Inferior parietal cortex (tissue), 1 donor: Measurements from ENCODE around the gene PHF21B.
"Not testable (repeated sequence)": the region's sequence is repeated elsewhere in the genome, so short reads cannot be mapped to it uniquely, and the experiment has no call there.

ENCODE experiments used
- DNase-seq: peaks from one replicate; pipeline ENCODE4 v3.0.0-alpha.2; 2016; ENCODE audit errors: extremely low spot score

PHF21B gene

DNA sequence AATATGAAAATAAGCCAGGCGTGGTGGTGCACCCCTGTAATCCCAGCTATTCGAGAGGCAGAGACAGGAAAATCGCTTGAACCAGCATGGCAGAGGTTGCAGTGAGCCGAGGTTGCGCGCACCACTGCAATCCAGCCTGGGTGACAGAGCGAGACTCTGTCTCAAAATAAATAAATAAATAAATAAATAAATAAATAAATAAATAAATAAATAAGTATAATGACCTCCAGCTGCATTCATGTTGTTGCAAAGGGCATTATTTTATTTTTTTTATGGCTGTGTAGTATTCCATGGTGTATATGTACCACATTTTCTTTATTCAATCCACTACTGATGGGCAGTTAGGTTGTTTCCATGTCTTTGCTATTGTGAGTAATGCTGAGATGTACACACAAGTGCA lies 48.1 kb downstream of the PHF21B start:
- not testable (repeated sequence) for DNase-seq

- no peak for DNase-seq
Observed at GRCh38 chr22:44956840-44957767, 52.7 kb downstream of the PHF21B start.

GRCh38 chr22:44955102-44955501 lies 54.7 kb downstream of the PHF21B start:
- no peak for DNase-seq

DNA sequence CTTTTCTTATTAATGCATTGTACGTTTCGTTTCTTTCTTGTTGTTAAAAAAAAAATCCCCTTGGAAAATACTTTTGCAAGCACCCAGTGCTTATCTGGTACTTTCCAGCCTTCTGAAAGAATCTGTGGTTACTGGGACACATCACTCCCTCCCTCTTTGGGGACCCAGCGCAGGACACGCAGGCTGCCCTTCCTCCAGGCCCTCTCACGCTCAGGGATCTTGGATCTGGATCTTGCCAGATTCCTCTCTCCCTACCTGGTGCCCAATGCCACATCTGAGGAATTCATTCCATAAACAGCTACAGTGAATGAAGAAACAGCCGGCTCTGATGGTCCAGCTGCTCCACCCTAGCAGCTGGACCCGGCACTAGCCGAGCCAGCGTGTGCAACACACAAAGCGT lies 55.7 kb downstream of the PHF21B start:
- no peak for DNase-seq

DNA sequence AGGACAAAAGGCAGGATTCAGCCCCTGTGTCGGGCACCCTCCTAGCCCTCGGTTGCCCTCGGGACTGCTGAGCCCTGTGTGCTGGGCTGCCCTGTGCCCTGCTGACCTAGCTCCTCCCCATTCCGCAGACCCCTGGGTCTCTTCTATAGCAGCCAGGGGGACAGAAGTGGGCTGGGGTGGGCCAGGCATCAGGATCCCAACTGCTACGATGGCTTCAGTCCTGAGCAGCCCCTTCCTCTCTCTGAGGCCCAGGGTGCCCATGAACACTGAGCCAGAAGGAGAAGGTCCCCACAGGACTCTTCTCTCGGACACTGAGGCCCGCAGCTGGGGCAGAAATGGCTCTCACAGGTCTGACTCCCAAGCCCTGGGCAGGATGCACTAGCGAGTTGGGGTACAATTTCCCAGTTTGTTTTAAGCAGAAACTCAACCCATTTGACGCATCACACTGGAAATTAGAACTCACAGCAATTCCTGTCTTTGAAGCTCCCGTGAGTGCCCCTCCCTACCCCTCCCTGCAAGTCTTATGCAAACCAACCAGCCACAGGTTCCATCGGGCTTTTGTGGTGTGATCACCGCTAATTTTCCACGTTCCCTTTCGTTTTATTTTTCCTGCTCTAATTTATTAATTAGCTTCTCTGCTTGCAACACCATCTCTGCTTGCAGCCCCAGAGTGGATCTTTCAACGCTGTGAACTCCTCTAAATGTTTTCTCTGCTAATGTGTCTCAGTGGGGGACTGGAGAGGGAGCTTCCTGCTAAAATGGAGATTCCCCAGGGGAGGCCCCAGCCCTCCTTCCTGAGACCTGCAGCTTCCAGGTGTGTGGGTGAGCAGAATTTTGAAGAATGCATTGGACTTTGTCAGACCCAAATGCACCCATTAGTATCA lies 56.7 kb downstream of the PHF21B start:
- DNase-seq, result no peak

DNA sequence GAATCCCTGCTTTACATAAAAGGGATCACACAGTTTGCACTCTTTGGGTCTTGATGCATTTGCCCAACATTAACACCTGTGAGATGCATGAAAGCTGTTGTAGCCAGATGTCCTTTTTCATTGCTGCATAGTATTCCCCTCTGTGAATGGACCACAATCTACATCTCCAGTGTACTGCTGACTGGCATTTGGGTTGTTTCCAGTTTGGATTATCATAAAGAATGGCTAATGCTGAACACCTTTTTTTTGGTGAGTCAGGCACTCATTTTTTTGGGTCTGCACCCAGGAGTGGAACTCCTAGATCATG lies 58.3 kb downstream of the PHF21B start:
- no peak for DNase-seq

DNA sequence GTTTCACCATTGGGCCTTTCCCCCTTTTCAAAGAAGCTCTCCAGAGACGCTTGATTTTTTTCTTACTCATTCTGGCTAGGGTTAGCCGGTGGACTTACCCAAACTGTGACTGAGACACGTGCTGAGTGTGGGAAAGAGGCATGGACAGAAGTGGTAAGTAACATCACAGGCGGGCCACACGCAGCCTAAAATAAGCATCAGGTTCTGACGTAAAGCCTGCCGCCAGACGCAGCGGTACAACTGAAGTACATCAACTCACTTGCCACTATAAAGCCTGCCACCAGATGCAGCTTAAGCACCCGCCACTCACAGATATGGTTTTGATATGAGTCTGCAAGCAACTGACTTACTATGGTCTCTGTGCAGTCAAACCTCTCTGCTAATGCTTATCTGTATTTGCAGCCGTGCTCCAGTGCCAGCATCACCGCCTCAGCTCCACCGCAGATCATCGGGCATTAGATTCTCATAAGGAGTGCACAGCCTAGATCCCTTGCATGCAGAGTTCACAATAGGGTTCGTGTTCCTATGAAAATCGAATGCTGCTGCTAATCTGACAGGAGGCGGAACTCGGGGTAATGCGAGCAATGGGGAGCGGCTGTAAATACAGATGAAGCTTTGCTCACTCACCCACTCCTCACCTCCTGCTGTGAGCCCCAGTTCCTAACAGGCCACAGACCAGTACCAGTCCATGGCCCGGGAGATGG lies 58.8 kb downstream of the PHF21B start:
- DNase-seq, result no peak

- DNase-seq, result no peak
Observed at GRCh38 chr22:44947846-44948245, 62.0 kb downstream of the PHF21B start.

- DNase-seq, result peak; percentile 22
Observed at GRCh38 chr22:44947049-44947448, 62.8 kb downstream of the PHF21B start.

GRCh38 chr22:44944883-44945601 lies 64.8 kb downstream of the PHF21B start:
- DNase-seq, result no peak

DNA sequence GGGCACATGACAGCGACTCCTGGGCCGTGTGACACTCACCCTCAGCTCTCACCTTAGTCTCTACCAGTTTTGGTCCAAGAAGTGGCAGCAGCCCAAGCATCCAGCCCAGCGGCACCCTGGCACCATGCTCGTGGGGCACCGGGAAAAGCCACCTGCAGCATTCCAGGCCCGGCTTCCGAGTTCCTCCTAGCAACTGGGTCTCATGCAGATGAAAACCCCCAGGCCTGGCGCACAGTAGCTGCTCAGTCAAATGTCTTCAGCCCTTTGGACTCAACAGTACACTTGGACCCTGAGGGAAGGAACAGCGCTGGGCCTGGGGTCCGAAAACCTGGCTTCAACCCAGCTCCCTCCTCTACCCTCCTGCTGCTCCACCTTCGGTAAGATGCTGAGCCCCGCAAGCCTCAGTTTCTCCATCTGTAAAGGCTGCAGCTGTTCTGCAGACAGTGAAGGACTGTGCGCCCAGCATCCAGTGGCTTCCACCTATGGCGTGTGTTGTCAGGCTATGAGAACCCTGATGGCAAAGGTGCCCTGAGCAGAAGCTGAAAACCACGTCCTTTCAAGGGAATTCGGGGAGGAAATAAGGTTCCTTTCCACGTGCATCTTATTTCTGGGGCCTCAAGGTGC lies 66.0 kb downstream of the PHF21B start:
- no peak for DNase-seq

GRCh38 chr22:44942979-44943700 lies 66.7 kb downstream of the PHF21B start:
- no peak for DNase-seq

DNA sequence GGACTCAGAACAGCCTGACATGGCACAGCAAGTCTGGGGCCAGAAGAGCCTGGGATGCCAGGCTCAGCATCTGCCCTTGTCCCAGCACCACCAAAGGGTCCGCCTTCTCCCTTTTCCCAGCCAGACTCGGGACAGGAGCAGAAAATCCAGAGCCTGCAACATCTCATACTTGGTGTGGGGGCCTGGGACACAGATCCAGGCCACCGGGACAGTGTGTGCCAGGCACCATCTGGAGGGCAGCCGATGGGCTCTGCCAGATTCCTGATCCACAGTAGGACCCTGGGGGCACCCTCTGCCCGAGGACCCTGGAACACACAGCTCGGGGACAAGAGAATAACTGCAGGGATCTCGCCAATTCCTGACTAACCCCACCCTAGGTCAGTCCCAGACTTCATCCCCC lies 67.7 kb downstream of the PHF21B start:
- DNase-seq, result no peak

GRCh38 chr22:44941207-44941606 lies 68.6 kb downstream of the PHF21B start:
- no peak for DNase-seq

- no peak for DNase-seq
Observed at GRCh38 chr22:44940130-44940529, 69.7 kb downstream of the PHF21B start.

DNA sequence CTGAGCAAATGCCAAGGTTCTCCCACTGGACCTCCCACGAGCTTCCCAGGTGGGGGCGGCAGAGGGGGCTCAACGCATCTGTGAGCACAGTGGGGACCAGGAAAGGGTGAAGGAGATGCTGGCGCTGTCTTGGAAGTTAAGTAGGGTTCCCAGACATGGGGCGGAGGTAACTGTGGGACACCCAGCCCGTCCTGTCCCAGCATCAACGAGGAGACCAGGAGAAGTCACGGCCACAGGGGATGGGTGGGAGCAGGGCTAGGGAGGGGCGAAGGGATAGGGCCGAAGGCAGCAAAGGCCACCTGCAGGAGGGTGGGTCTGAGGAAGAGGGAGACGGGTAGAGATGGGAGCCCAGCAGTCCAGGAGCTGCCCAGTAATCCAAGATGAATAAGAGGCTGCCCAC lies 70.4 kb downstream of the PHF21B start:
- no peak for DNase-seq

GRCh38 chr22:44938886-44939285 lies 70.9 kb downstream of the PHF21B start:
- no peak for DNase-seq

- DNase-seq, result no peak
Observed at GRCh38 chr22:44937216-44937615, 72.6 kb downstream of the PHF21B start.

GRCh38 chr22:44936201-44936600 lies 73.6 kb downstream of the PHF21B start:
- DNase-seq, result no peak

DNA sequence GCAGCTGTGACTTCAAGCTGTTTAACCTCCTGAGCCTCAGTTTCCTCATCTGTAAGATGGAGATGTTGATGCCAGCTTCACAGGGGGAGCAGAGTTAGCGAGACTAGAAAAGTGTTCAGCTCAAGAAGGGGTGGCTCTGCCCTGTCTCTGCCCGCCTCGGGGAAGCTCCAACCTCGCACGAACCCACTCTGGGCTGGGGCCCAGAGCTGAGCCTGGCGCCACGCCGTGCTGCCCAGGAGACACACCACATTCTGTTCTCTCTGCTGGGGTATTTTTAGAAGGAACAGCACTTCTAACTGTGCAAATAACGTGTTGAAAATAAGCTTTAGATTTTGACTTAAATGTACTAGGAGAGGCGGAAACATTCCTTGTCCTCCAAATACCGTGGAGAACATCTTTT lies 74.1 kb downstream of the PHF21B start:
- peak; percentile 48 for DNase-seq

DNA sequence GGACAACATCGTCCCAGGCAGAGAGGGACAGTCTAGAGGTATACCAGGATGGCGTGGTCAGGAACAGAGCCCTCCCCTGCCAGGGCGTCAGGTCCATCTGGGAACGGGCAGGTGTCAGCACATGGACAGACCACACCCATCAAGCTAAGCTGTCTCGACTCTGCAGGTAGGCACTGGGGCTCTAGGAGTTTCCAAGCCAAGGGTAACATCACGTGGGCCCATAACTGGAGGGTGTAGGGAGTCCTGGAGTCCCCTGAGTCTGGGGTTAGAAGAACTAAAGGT lies 75.4 kb downstream of the PHF21B start:
- DNase-seq, result no peak
